Measurements from ENCODE around the gene RPS19.

Gene RPS19

GRCh38 chr19:41920882-41921576 is 61.0 kb downstream of the RPS19 start:
- no peak for TF ChIP-seq CTCF (IDR thresholded peaks at IDR 0.05; ENCODE audit: insufficient read depth, low read depth, low read length, missing control alignments)
- H3K4me3 ChIP-seq (ENCODE audit: low read length) = no peak overlapping the region
- DNase-seq (ENCODE audit: low read depth) = no peak

- TF ChIP-seq CTCF (IDR thresholded peaks at IDR 0.05; ENCODE audit: insufficient read depth, low read depth, low read length, missing control alignments) = no peak
- DNase-seq (ENCODE audit: low read depth) = no peak
- H3K4me3 ChIP-seq (ENCODE audit: low read length) = no peak overlapping the region
These were observed 61.8 kb downstream of the RPS19 start for GRCh38 chr19:41921577-41922576.

Data from epithelial cell of esophagus (primary cell).